Panc1 (cell line): ENCODE measurements around the gene NAGLU. TPM values are rescaled to one million over a fixed set of nuclear protein-coding genes. Genes with fewer than 3 reads are reported as not detected.

Source experiments
- ATAC-seq: fragments of 200-7000 bp; cut with Tn5 transposase; 2 replicates; pipeline ENCODE4 v1.9.1; 2020; ENCODE audit warnings: mild to moderate bottlenecking, moderate library complexity
- BruUV-seq: library from RNA; stranded (reverse); fragments of 400-500 nt; replicated peaks from 2 replicates; lab custom pipeline; 2021; lab: Mats Ljungman, UMichigan
- CTCF ChIA-PET: fragments of 300-600 bp; sonication (Branson Sonifier 250); formaldehyde crosslinking; loops from one replicate; lab custom pipeline; 2022; ENCODE audit warnings: antibody characterized with exemption; lab: Charles Lee
- POLR2A ChIA-PET: fragments of 300-600 bp; sonication (Branson Sonifier 250); formaldehyde crosslinking; loops from one replicate; lab custom pipeline; 2022; ENCODE audit warnings: antibody characterized with exemption; lab: Charles Lee
- DNase-seq: peaks from one replicate; pipeline ENCODE4 v3.0.0-alpha.2; 2010; ENCODE audit warnings: low read depth, low spot score
- H3K27ac ChIP-seq: 2 replicates; pipeline ENCODE4 v1.5.1; 2011; ENCODE audit warnings: mild to moderate bottlenecking, low read length, inconsistent platforms
- H3K27me3 ChIP-seq: fragments of 200-500 bp; sonication (Bioruptor generic); 2 replicates; pipeline ENCODE4 v1.6.0; 2014; ENCODE audit warnings: low read length, inconsistent platforms; ENCODE audit not compliant: control insufficient read depth, insufficient read depth
- H3K36me3 ChIP-seq: fragments of 200-500 bp; sonication (Bioruptor generic); 2 replicates; pipeline ENCODE4 v1.5.1; 2014; ENCODE audit warnings: inconsistent platforms, mild to moderate bottlenecking, low read length, moderate library complexity; ENCODE audit not compliant: control insufficient read depth, insufficient read depth
- H3K4me1 ChIP-seq: 2 replicates; pipeline ENCODE4 v1.5.1; 2011; ENCODE audit warnings: inconsistent platforms, mild to moderate bottlenecking, low read length, moderate library complexity; ENCODE audit not compliant: control insufficient read depth, insufficient read depth
- H3K4me3 ChIP-seq, 2 experiments: 2 replicates each; pipeline ENCODE4 v1.5.1; 2011 to 2012; ENCODE audit warnings: low read depth in 2 of 2, low read length in 2 of 2, mild to moderate bottlenecking in 2 of 2, inconsistent platforms in 1 of 2, moderate library complexity in 1 of 2
- H3K9me3 ChIP-seq: fragments of 200-500 bp; sonication (Bioruptor generic); 2 replicates; pipeline ENCODE4 v1.5.1; 2014; ENCODE audit warnings: low read depth, mild to moderate bottlenecking, inconsistent platforms, low read length, moderate library complexity; ENCODE audit not compliant: control insufficient read depth, insufficient read depth
- CTCF ChIP-seq: fragments of 450-650 bp; IDR thresholded peaks from 2 replicates; pipeline ENCODE4 v1.5.1; 2017; ENCODE audit warnings: mild to moderate bottlenecking
- POLR2AphosphoS5 ChIP-seq: IDR thresholded peaks from 2 replicates; pipeline ENCODE4 v1.6.1; 2012; ENCODE audit warnings: mild to moderate bottlenecking, low read depth, low read length, moderate library complexity
- REST ChIP-seq, 2 experiments: IDR thresholded peaks; 2 replicates each; pipeline ENCODE4 v1.6.1; 2011 to 2012; ENCODE audit warnings: low read depth in 2 of 2, control low read depth in 1 of 2, low read length in 1 of 2, mild to moderate bottlenecking in 1 of 2, moderate library complexity in 1 of 2; ENCODE audit not compliant: insufficient read depth in 1 of 2
- SIN3A ChIP-seq: IDR thresholded peaks from 2 replicates; pipeline ENCODE4 v1.6.1; 2012; ENCODE audit warnings: low read depth, mild to moderate bottlenecking, low read length, moderate library complexity, borderline replicate concordance; ENCODE audit not compliant: insufficient read depth
- TCF7L2 ChIP-seq: IDR thresholded peaks from 2 replicates; pipeline ENCODE4 v1.6.1; 2011; ENCODE audit warnings: mild to moderate bottlenecking, low read depth, low read length, inconsistent platforms
- in situ Hi-C: cut with HindIII; loops from 2 replicates; pipeline ENCODE4 v1.10.0; 2016; ENCODE audit warnings: low sequenced_read_pairs, low pct_unique_long_range_greater_than_20kb
- intact Hi-C: fragments of 100-400 bp; cut with micrococcal nuclease; formaldehyde crosslinking; loops from one replicate; pipeline ENCODE4 v1.10.0; 2022; ENCODE audit not compliant: unreplicated experiment
- total RNA-seq: library from RNA; stranded (reverse); gene quantifications from one replicate; pipeline ENCODE4 v1.2.1, GENCODE V29; 2021; ENCODE audit not compliant: unreplicated experiment

The NAGLU gene
- total RNA-seq, 1 experiment from 2014 or later: 33.5 TPM

GRCh38 chr17:42502926-42503325 lies 33.1 kb upstream of the NAGLU start:
- no TSS peak for BruUV-seq
- H3K27ac ChIP-seq: no peak overlapping the region
- TF ChIP-seq CTCF (no peak), TCF7L2 (no peak), REST (IDR thresholded peaks at IDR 0.05; ENCODE audit: insufficient read depth in 1 of 2, low read depth in 2 of 2, low read length in 1 of 2) (no peak), SIN3A (no peak), POLR2AphosphoS5 (no peak)
- in situ Hi-C loops (no loop called here), intact Hi-C loops (no loop called here)
- H3K9me3 ChIP-seq: no peaks in the 10 kb centered on the region
- H3K36me3 ChIP-seq: peaks cover 15% of the 10 kb centered on the region
- no peak overlapping the region for H3K4me3 ChIP-seq
- ChIA-PET POLR2A (no interaction called here), CTCF (no interaction called here)
- H3K4me1 ChIP-seq: no peaks in the 10 kb centered on the region
- H3K27me3 ChIP-seq: no peaks in the 10 kb centered on the region
- DNase-seq (no peak), ATAC-seq (no peak)

- BruUV-seq: no TSS peak
- POLR2A ChIA-PET: no interaction called here
- H3K27me3 ChIP-seq: no peaks in the 10 kb centered on the region
- no peak for ATAC-seq
- H3K27ac ChIP-seq: no peak overlapping the region
- TF ChIP-seq REST (IDR thresholded peaks at IDR 0.05; ENCODE audit: insufficient read depth in 1 of 2, low read depth in 2 of 2, low read length in 1 of 2): no peak
- TF ChIP-seq SIN3A: no peak
- TF ChIP-seq TCF7L2: no peak
- TF ChIP-seq CTCF: no peak
- TF ChIP-seq POLR2AphosphoS5: no peak
- H3K9me3 ChIP-seq: no peaks in the 10 kb centered on the region
- H3K36me3 ChIP-seq: peaks cover 9% of the 10 kb centered on the region
- in situ Hi-C loops (no loop called here), intact Hi-C loops (no loop called here)
- CTCF ChIA-PET: no interaction called here
- no peaks in the 10 kb centered on the region for H3K4me1 ChIP-seq
- no peak overlapping the region for H3K4me3 ChIP-seq
- no peak for DNase-seq
Observed at GRCh38 chr17:42507671-42508070, 28.4 kb upstream of the NAGLU start.
